HepG2 (cell line): ENCODE measurements around the gene ALX4. TPM values are rescaled to one million over a fixed set of nuclear protein-coding genes. Genes with fewer than 3 reads are reported as not detected.
A peak's percentile ranks its signal among the peaks of the same experiment; 100 is the strongest.

Source experiments
- ATRX ChIP-seq: sonication (generic); formaldehyde crosslinking; IDR thresholded peaks from 2 replicates; pipeline ENCODE4 v1.4.0; 2020; ENCODE audit warnings: missing genetic modification reagents, borderline replicate concordance
- BHLHE40 ChIP-seq: IDR thresholded peaks from 2 replicates; pipeline ENCODE4 v1.6.1; 2011; ENCODE audit warnings: low read length, improper control_type of control experiment
- CENPT ChIP-seq: sonication (generic); formaldehyde crosslinking; IDR thresholded peaks from 2 replicates; pipeline ENCODE4 v1.8.0; 2022; ENCODE audit warnings: low read depth, mild to moderate bottlenecking, moderate library complexity, missing genetic modification reagents
- ELF4 ChIP-seq: sonication (generic); formaldehyde crosslinking; IDR thresholded peaks from 2 replicates; pipeline ENCODE4 v1.5.0; 2020; ENCODE audit warnings: missing genetic modification reagents, mild to moderate bottlenecking, moderate library complexity, borderline replicate concordance
- HES4 ChIP-seq: sonication (generic); formaldehyde crosslinking; IDR thresholded peaks from 2 replicates; pipeline ENCODE4 v1.9.0; 2021; ENCODE audit warnings: mild to moderate bottlenecking, missing genetic modification reagents, borderline replicate concordance
- MAF1 ChIP-seq: sonication (generic); formaldehyde crosslinking; IDR thresholded peaks from 2 replicates; pipeline ENCODE4 v1.5.0; 2020; ENCODE audit warnings: missing genetic modification reagents, borderline replicate concordance
- MLLT10 ChIP-seq: sonication (generic); formaldehyde crosslinking; IDR thresholded peaks from 2 replicates; pipeline ENCODE4 v1.4.0; 2020; ENCODE audit warnings: missing genetic modification reagents
- NCOA1 ChIP-seq: sonication (generic); formaldehyde crosslinking; IDR thresholded peaks from 2 replicates; pipeline ENCODE4 v1.9.0; 2021; ENCODE audit warnings: missing genetic modification reagents
- NR2F1 ChIP-seq, 2 experiments: fragments of 450-650 bp in 1 of 2; formaldehyde crosslinking in 1 of 2; IDR thresholded peaks; 2 replicates each; pipeline versions ENCODE4 v1.5.0 to v1.6.1; 2016 to 2020; ENCODE audit warnings: mild to moderate bottlenecking in 1 of 2, missing compliant biosample characterization in 1 of 2, missing genetic modification reagents in 1 of 2, moderate library complexity in 1 of 2
- PCBP2 ChIP-seq: fragments of 200-400 bp; formaldehyde crosslinking; optimal IDR thresholded peaks from 2 replicates; pipeline ENCODE3; 2018; ENCODE audit warnings: low read length, low read depth; ENCODE audit not compliant: poor library complexity, severe bottlenecking
- RARA ChIP-seq: IDR thresholded peaks from 2 replicates; pipeline ENCODE4 v1.6.1; 2016; ENCODE audit warnings: missing genetic modification reagents, missing compliant biosample characterization
- RFX3 ChIP-seq: IDR thresholded peaks from 2 replicates; pipeline ENCODE4 v1.6.1; 2016; ENCODE audit warnings: missing biosample characterization, missing genetic modification reagents
- SRSF1 ChIP-seq: fragments of 200-400 bp; formaldehyde crosslinking; optimal IDR thresholded peaks from 2 replicates; pipeline ENCODE3; 2017; ENCODE audit warnings: mild to moderate bottlenecking, low read depth, low read length, moderate library complexity
- TAF1 ChIP-seq: sonication (generic); formaldehyde crosslinking; IDR thresholded peaks from 2 replicates; pipeline ENCODE4 v1.4.0; 2020; ENCODE audit warnings: missing genetic modification reagents
- TCF7 ChIP-seq: sonication (generic); IDR thresholded peaks from 2 replicates; pipeline ENCODE4 v1.6.1; 2016; ENCODE audit warnings: antibody characterized with exemption, low read depth
- ZKSCAN8 ChIP-seq: IDR thresholded peaks from 2 replicates; pipeline ENCODE4 v1.6.1; 2016; ENCODE audit warnings: borderline replicate concordance, missing genetic modification reagents, missing compliant biosample characterization
- ZNF101 ChIP-seq: sonication (generic); formaldehyde crosslinking; IDR thresholded peaks from 2 replicates; pipeline ENCODE4 v1.4.0; 2020; ENCODE audit warnings: mild to moderate bottlenecking, low read depth, missing genetic modification reagents, borderline replicate concordance
- ZNF121 ChIP-seq: sonication (generic); formaldehyde crosslinking; IDR thresholded peaks from 2 replicates; pipeline ENCODE4 v1.5.0; 2020; ENCODE audit warnings: mild to moderate bottlenecking, missing genetic modification reagents
- ZNF234 ChIP-seq: sonication (generic); formaldehyde crosslinking; conservative IDR thresholded peaks from 2 replicates; pipeline ENCODE4 v1.5.1; 2020; ENCODE audit warnings: mild to moderate bottlenecking, missing genetic modification reagents
- ZNF282 ChIP-seq: fragments of 450-650 bp; IDR thresholded peaks from 2 replicates; pipeline ENCODE4 v1.6.1; 2018; ENCODE audit not compliant: partially characterized antibody
- ZNF431 ChIP-seq: sonication (generic); formaldehyde crosslinking; IDR thresholded peaks from 2 replicates; pipeline ENCODE4 v1.9.0; 2022; ENCODE audit warnings: missing genetic modification reagents, low read depth, mild to moderate bottlenecking, borderline replicate concordance
- ZNF530 ChIP-seq: sonication (generic); formaldehyde crosslinking; IDR thresholded peaks from 2 replicates; pipeline ENCODE4 v1.5.0; 2020; ENCODE audit warnings: low read depth, mild to moderate bottlenecking, missing genetic modification reagents
- ZNF577 ChIP-seq: sonication (generic); formaldehyde crosslinking; IDR thresholded peaks from 2 replicates; pipeline ENCODE4 v1.4.0; 2020; ENCODE audit warnings: mild to moderate bottlenecking, low read depth, missing genetic modification reagents, borderline replicate concordance
- ZNF703 ChIP-seq: sonication (generic); formaldehyde crosslinking; IDR thresholded peaks from 2 replicates; pipeline ENCODE4 v1.5.1; 2020; ENCODE audit warnings: missing genetic modification reagents, mild to moderate bottlenecking, moderate library complexity, borderline replicate concordance
- ZNF773 ChIP-seq: sonication (generic); formaldehyde crosslinking; IDR thresholded peaks from 2 replicates; pipeline ENCODE4 v1.4.0; 2020; ENCODE audit warnings: missing genetic modification reagents, borderline replicate concordance
- ZZZ3 ChIP-seq: sonication (generic); formaldehyde crosslinking; IDR thresholded peaks from 2 replicates; pipeline ENCODE4 v1.4.0; 2020; ENCODE audit warnings: missing genetic modification reagents, mild to moderate bottlenecking, borderline replicate concordance
- polyA plus RNA-seq, 8 experiments: library from polyadenylated mRNA; depleted of rRNA in 3 of 8; stranded (reverse) in 7 of 8; unstranded in 1 of 8; fragments of >200 nt; fragmentation: Illumina TruSeq in 4 of 8; extraction: Trizol in 4 of 8; gene quantifications; 2 replicates each; pipeline versions ENCODE4 v1.2.1 to v1.2.3, GENCODE V29; 2011 to 2016; ENCODE audit warnings: low read depth in 4 of 8, missing spikeins in 1 of 8, mixed read lengths in 1 of 8; ENCODE audit not compliant: insufficient read depth in 1 of 8
- total RNA-seq, 5 experiments: library from RNA; depleted of rRNA; stranded (reverse); fragments of >200 nt; fragmentation: Illumina TruSeq; extraction: Trizol; gene quantifications; 2 replicates each; pipeline ENCODE4 v1.2.3, GENCODE V29; 2016; ENCODE audit warnings: low read depth in 1 of 5
- TF ChIP-seq, protein P1 (sequence below): sonication (generic); formaldehyde crosslinking; IDR thresholded peaks from 2 replicates; pipeline ENCODE4 v1.4.0; 2020; ENCODE audit warnings: missing genetic modification reagents, mild to moderate bottlenecking, borderline replicate concordance
- TF ChIP-seq, protein P2 (sequence below): sonication (generic); formaldehyde crosslinking; IDR thresholded peaks from 2 replicates; pipeline ENCODE4 v1.4.0; 2020; ENCODE audit warnings: missing genetic modification reagents

Gene ALX4
- total and polyA plus RNA-seq, 2 of the 13 experiments (the other 11 are each of a cell fraction or from before 2014, with no cell fraction given): not detected

DNA sequence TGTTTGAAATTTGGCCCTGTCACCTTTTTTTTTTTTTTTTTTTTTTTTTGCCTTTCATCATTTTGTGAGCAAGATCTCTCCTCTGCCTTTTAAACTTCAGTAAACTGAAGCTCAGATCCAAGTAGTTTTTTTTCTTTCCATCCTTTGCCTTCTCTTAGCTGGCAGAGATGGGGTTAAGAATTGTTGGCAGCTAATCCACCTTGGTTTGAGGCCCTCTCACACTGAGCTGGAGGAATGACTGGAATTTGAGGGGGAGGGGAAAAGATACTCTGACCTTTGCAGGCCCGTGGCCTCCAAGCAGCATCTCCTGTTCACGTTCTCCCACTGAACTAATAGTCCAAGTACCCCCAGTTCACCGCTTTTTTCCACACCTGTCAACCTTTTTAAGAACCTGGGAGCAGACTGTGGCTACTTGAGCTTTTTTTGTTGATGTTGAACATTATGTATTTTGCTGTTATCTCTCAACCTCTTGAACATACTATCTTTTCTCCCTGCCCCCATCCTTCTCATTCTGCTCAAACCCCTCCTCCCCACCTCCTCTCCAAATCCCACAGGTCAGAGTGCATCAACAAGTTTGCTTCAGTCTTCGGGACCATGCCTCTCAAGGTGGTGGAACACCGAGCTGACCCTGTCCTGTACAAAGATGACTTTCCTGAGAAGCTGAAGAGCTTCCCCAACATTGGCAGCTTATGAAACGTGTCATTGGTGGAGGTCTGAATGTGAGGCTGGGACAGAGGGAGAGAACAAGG, 66.2 kb downstream of the ALX4 start (continued):
- TF ChIP-seq, protein P1, sequence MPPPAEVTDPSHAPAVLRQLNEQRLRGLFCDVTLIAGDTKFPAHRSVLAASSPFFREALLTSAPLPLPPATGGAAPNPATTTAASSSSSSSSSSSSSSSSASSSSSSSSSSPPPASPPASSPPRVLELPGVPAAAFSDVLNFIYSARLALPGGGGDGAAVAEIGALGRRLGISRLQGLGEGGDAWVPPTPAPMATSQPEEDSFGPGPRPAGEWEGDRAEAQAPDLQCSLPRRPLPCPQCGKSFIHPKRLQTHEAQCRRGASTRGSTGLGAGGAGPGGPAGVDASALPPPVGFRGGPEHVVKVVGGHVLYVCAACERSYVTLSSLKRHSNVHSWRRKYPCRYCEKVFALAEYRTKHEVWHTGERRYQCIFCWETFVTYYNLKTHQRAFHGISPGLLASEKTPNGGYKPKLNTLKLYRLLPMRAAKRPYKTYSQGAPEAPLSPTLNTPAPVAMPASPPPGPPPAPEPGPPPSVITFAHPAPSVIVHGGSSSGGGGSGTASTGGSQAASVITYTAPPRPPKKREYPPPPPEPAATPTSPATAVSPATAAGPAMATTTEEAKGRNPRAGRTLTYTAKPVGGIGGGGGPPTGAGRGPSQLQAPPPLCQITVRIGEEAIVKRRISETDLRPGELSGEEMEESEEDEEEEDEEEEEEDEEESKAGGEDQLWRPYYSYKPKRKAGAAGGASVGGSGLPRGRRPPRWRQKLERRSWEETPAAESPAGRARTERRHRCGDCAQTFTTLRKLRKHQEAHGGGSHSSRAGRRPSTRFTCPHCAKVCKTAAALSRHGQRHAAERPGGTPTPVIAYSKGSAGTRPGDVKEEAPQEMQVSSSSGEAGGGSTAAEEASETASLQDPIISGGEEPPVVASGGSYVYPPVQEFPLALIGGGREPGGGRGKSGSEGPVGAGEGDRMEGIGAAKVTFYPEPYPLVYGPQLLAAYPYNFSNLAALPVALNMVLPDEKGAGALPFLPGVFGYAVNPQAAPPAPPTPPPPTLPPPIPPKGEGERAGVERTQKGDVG: no peak
- no peak for TF ChIP-seq SRSF1
- TF ChIP-seq HES4 (CRISPR knock-in tag): no peak
- TF ChIP-seq TAF1 (CRISPR knock-in tag): no peak
- no peak for TF ChIP-seq ZNF282
- TF ChIP-seq ATRX (CRISPR knock-in tag): no peak
- no peak for TF ChIP-seq TCF7
- TF ChIP-seq ZNF577 (CRISPR knock-in tag): no peak
- TF ChIP-seq MAF1 (CRISPR knock-in tag): no peak
- TF ChIP-seq NCOA1 (CRISPR knock-in tag): no peak
- TF ChIP-seq ZNF121: 0 out of 2 replicates have a peak, but pooled peaks have one; percentile 24
- TF ChIP-seq CENPT (CRISPR knock-in tag): no peak
- no peak; the same call in 1 of the 2 replicates for TF ChIP-seq ZKSCAN8 (CRISPR knock-in tag)
- TF ChIP-seq PCBP2: no peak
- TF ChIP-seq RFX3 (CRISPR knock-in tag): no peak
- no peak for TF ChIP-seq MLLT10
- TF ChIP-seq ZNF530: no peak
- TF ChIP-seq, protein P2, sequence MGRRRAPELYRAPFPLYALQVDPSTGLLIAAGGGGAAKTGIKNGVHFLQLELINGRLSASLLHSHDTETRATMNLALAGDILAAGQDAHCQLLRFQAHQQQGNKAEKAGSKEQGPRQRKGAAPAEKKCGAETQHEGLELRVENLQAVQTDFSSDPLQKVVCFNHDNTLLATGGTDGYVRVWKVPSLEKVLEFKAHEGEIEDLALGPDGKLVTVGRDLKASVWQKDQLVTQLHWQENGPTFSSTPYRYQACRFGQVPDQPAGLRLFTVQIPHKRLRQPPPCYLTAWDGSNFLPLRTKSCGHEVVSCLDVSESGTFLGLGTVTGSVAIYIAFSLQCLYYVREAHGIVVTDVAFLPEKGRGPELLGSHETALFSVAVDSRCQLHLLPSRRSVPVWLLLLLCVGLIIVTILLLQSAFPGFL (CRISPR knock-in tag): no peak
- no peak for TF ChIP-seq ELF4 (CRISPR knock-in tag)
- TF ChIP-seq RARA (CRISPR knock-in tag): peak; percentile 66
- TF ChIP-seq ZZZ3 (CRISPR knock-in tag): no peak
- no peak for TF ChIP-seq ZNF703
- no peak for TF ChIP-seq ZNF773 (CRISPR knock-in tag)
- TF ChIP-seq NR2F1 (CRISPR knock-in tag; IDR thresholded peaks at IDR 0.05): peak; percentile 67 to 74; a peak in 3 of 4 replicates
- TF ChIP-seq ZNF431 (CRISPR knock-in tag): 0 out of 2 replicates have a peak, but pooled peaks have one; percentile 31
- peak; percentile 25; the same call in 1 of the 2 replicates for TF ChIP-seq BHLHE40
- TF ChIP-seq ZNF234: no peak
- TF ChIP-seq ZNF101 (CRISPR knock-in tag): no peak
